HG03378 (cell line): ENCODE measurements around the gene SYPL1.
A peak's percentile ranks its signal among the peaks of the same experiment; 100 is the strongest.

Source experiments
- ATAC-seq: cut with Tn5 transposase; IDR thresholded peaks from one replicate; pipeline ENCODE4 v1.9.1; 2021; ENCODE audit warnings: mild to moderate bottlenecking, moderate library complexity; ENCODE audit not compliant: unreplicated experiment

The SYPL1 gene

GRCh38 chr7:106095634-106096033 is 16.5 kb downstream of the SYPL1 start:
- ATAC-seq = no peak

- ATAC-seq = no peak
Measured at GRCh38 chr7:106094780-106095179, 17.3 kb downstream of the SYPL1 start.

- ATAC-seq = no peak
Measured at GRCh38 chr7:106092204-106092603, 19.9 kb downstream of the SYPL1 start.

- peak; percentile 87 for ATAC-seq
Measured at GRCh38 chr7:106089647-106090046, 22.5 kb downstream of the SYPL1 start.

GRCh38 chr7:106088014-106088413 is 24.1 kb downstream of the SYPL1 start:
- ATAC-seq = no peak

- ATAC-seq = no peak
Measured at GRCh38 chr7:106086062-106086461, 26.1 kb downstream of the SYPL1 start.

- no peak for ATAC-seq
Measured at GRCh38 chr7:106085015-106085414, 27.1 kb downstream of the SYPL1 start.

GRCh38 chr7:106083717-106084116 is 28.4 kb downstream of the SYPL1 start:
- no peak for ATAC-seq

GRCh38 chr7:106082087-106082854 is 29.8 kb downstream of the SYPL1 start:
- no peak for ATAC-seq

- ATAC-seq = no peak
Measured at GRCh38 chr7:106080300-106080987, 31.7 kb downstream of the SYPL1 start.

GRCh38 chr7:106076537-106076936 is 35.6 kb downstream of the SYPL1 start:
- ATAC-seq = no peak

- ATAC-seq = no peak
Measured at GRCh38 chr7:106075937-106076336, 36.2 kb downstream of the SYPL1 start.

- ATAC-seq = no peak
Measured at GRCh38 chr7:106074257-106074656, 37.9 kb downstream of the SYPL1 start.

- no peak for ATAC-seq
Measured at GRCh38 chr7:106073701-106074100, 38.4 kb downstream of the SYPL1 start.

GRCh38 chr7:106072715-106073091 is 39.4 kb downstream of the SYPL1 start:
- no peak for ATAC-seq

GRCh38 chr7:106071999-106072714 is 40.0 kb downstream of the SYPL1 start:
- ATAC-seq = no peak

GRCh38 chr7:106071356-106071998 is 40.6 kb downstream of the SYPL1 start:
- ATAC-seq = peak; percentile 98

- no peak for ATAC-seq
Measured at GRCh38 chr7:106070567-106071254, 41.4 kb downstream of the SYPL1 start.

GRCh38 chr7:106070201-106070551 is 41.9 kb downstream of the SYPL1 start:
- no peak for ATAC-seq

GRCh38 chr7:106069471-106070200 is 42.5 kb downstream of the SYPL1 start:
- ATAC-seq = no peak
